Coronary artery (tissue), 2 donors: ENCODE measurements around the gene CSGALNACT2.

Experiments used
- DNase-seq: peaks from one replicate; pipeline ENCODE4 v3.0.0-alpha.2; 2017; ENCODE audit warnings: low spot score
- H3K27ac ChIP-seq, 2 donors: fragments of 200-600 bp; sonication (generic); one replicate each; pipeline ENCODE4 v1.5.1; 2016 to 2019
- H3K4me3 ChIP-seq: fragments of 200-600 bp; sonication (generic); 2 replicates; pipeline ENCODE4 v1.5.1; 2016; ENCODE audit warnings: mild to moderate bottlenecking, moderate library complexity
- CTCF ChIP-seq: fragments of 200-600 bp; sonication (generic); IDR thresholded peaks from one replicate; pipeline ENCODE4 v1.5.1; 2019; ENCODE audit warnings: antibody characterized with exemption

CSGALNACT2 gene

GRCh38 chr10:43130770-43131171, 7.5 kb upstream of the CSGALNACT2 start:
- Histone ChIP-seq H3K4me3 (no peak overlapping the region), H3K27ac (no peak overlapping the region)
- TF ChIP-seq CTCF: no peak
- DNase-seq: no peak

- DNase-seq: no peak
These were observed 7.0 kb upstream of the CSGALNACT2 start for GRCh38 chr10:43131256-43131655.

DNA sequence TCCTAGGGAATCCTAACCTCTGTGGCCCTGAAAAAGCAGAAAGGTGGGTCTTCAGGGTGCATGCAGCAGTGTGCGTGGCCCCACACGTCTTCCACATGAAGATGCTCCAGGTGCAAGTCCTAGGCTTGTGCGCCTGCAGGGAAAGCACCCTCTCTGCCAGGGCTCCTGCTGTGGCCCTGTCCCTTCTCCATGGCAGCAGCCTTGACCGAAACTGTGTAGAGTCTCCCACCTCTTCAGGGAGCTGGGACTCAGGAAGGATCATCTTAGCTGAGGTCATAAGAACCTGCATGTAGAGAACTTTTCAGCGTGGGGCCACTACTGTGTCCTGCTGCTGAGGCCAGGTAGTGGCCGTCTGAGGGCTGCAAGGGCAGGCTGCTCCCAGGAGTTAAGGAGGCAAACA, 6.3 kb upstream of the CSGALNACT2 start:
- H3K27ac ChIP-seq: no peak overlapping the region
- TF ChIP-seq CTCF: no peak
- no peak overlapping the region for H3K4me3 ChIP-seq
- no peak for DNase-seq

More at GRCh38 chr10:43131256-43131655, 7.0 kb upstream of the CSGALNACT2 start:
- H3K4me3 ChIP-seq: no peak overlapping the region
- no peak for TF ChIP-seq CTCF
- H3K27ac ChIP-seq: no peak overlapping the region

DNA sequence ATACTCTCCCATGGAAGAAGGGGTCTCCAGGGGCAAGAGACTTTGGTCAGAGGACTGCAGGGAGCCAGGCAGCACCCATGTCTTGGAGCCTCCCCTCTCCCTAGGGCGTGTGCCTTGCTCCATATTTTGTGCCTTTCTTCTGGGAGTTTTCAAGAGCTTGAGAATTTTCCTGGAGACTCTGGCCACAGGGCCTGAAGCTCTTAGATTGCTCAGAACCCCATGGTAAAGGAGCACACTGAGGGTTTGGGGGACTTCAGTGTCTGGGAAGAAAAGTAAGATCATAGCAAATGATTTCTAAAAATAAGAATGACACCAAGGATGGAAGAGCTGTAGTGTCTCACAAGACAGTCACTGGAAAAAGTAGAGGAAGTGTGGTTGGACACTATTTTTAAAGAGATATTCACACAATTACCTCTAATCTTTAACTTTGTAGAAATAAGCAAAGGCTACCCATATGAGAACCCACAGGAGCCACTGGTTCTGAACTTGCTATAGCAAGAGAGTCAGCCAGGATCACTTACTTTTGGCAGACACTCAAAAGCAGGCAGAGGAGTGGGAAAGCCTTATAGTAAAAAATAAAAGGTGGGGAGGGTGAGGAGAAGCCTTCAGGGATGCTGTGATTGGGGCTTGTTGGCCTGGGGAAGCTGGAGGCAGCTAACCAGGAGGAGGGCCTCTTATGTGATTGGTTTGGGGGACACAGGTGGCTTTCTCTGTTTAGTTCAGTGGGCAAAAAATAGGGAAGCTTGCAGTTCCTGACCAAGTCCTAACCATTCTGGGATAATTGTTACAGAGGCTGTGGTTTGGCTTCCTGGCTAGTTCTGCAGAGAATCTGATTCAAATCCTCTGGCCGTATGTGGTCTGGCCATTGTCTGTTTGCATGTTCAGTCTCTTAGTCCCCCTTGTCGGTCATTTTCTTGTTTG, 5.1 kb upstream of the CSGALNACT2 start:
- TF ChIP-seq CTCF: no peak
- H3K27ac ChIP-seq: no peak overlapping the region
- no peak overlapping the region for H3K4me3 ChIP-seq
- no peak for DNase-seq

DNA sequence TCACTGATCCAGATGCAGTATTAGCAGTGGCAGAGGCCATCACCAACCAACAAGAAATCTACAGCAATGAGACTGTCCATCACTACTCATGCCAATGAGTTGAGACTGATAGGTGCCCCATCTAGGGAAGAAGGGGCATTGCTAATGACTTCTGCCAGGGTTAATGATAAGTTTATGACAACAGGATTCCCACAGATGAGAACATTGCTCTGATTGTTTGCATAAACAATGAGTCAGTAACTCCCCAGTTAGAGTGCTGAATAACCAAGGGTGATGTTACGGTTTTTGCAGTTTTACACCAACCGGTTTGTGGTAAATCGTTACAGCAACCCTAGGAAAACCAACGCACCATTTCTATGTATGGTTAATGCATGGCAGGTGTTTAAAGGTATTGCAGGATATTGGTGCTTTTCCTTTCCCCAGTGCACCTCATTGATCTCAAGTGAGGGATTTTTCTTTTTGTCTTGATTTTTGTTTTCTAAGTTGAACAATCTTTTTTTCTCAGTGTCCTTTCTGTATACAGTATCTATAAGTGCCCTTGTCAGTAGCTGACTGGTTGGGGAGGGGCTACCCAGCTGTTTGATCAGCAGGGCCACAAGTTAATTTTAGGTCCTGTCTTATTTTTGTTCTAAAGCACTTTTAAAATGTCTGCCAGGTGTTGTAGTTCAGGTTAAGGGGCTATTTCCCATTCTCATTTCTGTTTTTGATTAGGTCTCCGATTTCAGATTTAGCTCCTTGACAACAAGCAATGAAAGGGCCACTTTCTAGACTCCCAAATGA, 3.9 kb upstream of the CSGALNACT2 start:
- no peak overlapping the region for H3K4me3 ChIP-seq
- no peak for TF ChIP-seq CTCF
- no peak overlapping the region for H3K27ac ChIP-seq
- no peak for DNase-seq

GRCh38 chr10:43135064-43135463, 3.2 kb upstream of the CSGALNACT2 start:
- H3K27ac ChIP-seq: no peak overlapping the region

More at GRCh38 chr10:43135064-43135463, 3.2 kb upstream of the CSGALNACT2 start:
- no peak overlapping the region for H3K4me3 ChIP-seq
- TF ChIP-seq CTCF: no peak
- no peak for DNase-seq
